K562 (cell line): Measurements from ENCODE around the gene NUDT2.

ENCODE experiments used
- EP300 ChIP-seq: IDR thresholded peaks from 2 replicates; pipeline ENCODE4 v1.6.1; 2012; ENCODE audit warnings: low read length, improper control_type of control experiment
- POLR2A ChIP-seq: fragments of 450-650 bp; conservative IDR thresholded peaks from 2 replicates; pipeline ENCODE4 v1.6.1; 2016
- POLR2AphosphoS5 ChIP-seq: IDR thresholded peaks from 2 replicates; pipeline ENCODE4 v1.6.1; 2011; ENCODE audit warnings: mild to moderate bottlenecking, low read depth, low read length, moderate library complexity; ENCODE audit not compliant: control insufficient read depth, insufficient read depth
- TF ChIP-seq, protein P1 (sequence below): sonication (generic); formaldehyde crosslinking; IDR thresholded peaks from 2 replicates; pipeline ENCODE4 v1.8.0; 2022; ENCODE audit warnings: mild to moderate bottlenecking, missing genetic modification reagents, borderline replicate concordance

DNA sequence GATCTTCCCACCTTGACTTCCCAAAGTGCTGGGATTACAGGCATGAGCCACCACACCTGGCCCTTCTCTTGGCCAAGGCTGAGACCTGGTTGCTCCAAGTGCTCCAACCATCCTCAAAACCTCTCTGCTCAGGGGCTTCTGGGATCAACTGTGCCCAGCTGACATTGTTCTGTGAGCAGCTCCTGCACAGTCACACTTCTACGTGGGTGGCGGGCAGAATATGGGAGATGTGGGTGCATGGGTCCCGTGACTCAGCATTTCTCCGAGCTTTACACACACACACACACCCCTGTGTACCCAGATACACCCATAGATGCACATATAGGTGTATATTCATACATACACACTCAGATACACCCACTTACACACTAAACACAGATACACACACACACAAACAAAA is 57.9 kb downstream of the NUDT2 start:
- TF ChIP-seq, protein P1, sequence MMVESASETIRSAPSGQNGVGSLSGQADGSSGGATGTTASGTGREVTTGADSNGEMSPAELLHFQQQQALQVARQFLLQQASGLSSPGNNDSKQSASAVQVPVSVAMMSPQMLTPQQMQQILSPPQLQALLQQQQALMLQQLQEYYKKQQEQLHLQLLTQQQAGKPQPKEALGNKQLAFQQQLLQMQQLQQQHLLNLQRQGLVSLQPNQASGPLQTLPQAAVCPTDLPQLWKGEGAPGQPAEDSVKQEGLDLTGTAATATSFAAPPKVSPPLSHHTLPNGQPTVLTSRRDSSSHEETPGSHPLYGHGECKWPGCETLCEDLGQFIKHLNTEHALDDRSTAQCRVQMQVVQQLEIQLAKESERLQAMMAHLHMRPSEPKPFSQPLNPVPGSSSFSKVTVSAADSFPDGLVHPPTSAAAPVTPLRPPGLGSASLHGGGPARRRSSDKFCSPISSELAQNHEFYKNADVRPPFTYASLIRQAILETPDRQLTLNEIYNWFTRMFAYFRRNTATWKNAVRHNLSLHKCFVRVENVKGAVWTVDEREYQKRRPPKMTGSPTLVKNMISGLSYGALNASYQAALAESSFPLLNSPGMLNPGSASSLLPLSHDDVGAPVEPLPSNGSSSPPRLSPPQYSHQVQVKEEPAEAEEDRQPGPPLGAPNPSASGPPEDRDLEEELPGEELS (CRISPR knock-in tag), result no peak
- TF ChIP-seq EP300, result no peak
- TF ChIP-seq POLR2A, result no peak
- no peak for TF ChIP-seq POLR2AphosphoS5
